PC-3 (cell line): ENCODE results near the gene RABGEF1. TPM values are rescaled to one million over a fixed set of nuclear protein-coding genes. Genes with fewer than 3 reads are reported as not detected.
"Not testable (repeated sequence)": the region's sequence is repeated elsewhere in the genome, so short reads cannot be mapped to it uniquely, and the experiment has no call there.

Source experiments
- ATAC-seq: fragments of 200-7000 bp; cut with Tn5 transposase; 2 replicates; pipeline ENCODE4 v1.9.1; 2020; ENCODE audit warnings: mild to moderate bottlenecking, moderate library complexity
- BruUV-seq: library from RNA; stranded (reverse); fragments of 400-500 nt; replicated peaks from 2 replicates; lab custom pipeline; 2021; lab: Mats Ljungman, UMichigan
- CTCF ChIA-PET: fragments of 300-600 bp; sonication (Branson Sonifier 250); formaldehyde crosslinking; loops from one replicate; lab custom pipeline; 2022; ENCODE audit warnings: antibody characterized with exemption; lab: Charles Lee
- POLR2A ChIA-PET: fragments of 300-600 bp; sonication (Branson Sonifier 250); formaldehyde crosslinking; loops from one replicate; lab custom pipeline; 2022; ENCODE audit warnings: antibody characterized with exemption; ENCODE audit not compliant: unreplicated experiment; lab: Charles Lee
- DNase-seq: peaks from one replicate; pipeline ENCODE4 v3.0.0-alpha.2; 2015
- H2AFZ ChIP-seq: fragments of 300-600 bp; sonication (generic); 2 replicates; pipeline ENCODE4 v1.6.0; 2016; ENCODE audit warnings: antibody characterized with exemption, low read length
- H3F3A ChIP-seq: fragments of 300-600 bp; sonication (generic); one replicate; pipeline ENCODE4 v1.6.0; 2017; ENCODE audit warnings: antibody characterized with exemption, low read length, control low read depth, mild to moderate bottlenecking; ENCODE audit not compliant: unreplicated experiment
- H3K27ac ChIP-seq: fragments of 300-600 bp; sonication (generic); 2 replicates; pipeline ENCODE4 v1.5.1; 2016; ENCODE audit warnings: mild to moderate bottlenecking, low read length
- H3K27me3 ChIP-seq: fragments of 300-600 bp; sonication (generic); 2 replicates; pipeline ENCODE4 v1.6.1; 2016; ENCODE audit warnings: low read length, mixed read lengths
- H3K36me3 ChIP-seq: fragments of 300-600 bp; sonication (generic); 2 replicates; pipeline ENCODE4 v1.6.1; 2016; ENCODE audit warnings: low read depth, mixed run types, low read length, mixed read lengths
- H3K4me1 ChIP-seq: fragments of 300-600 bp; sonication (generic); 2 replicates; pipeline ENCODE4 v1.5.1; 2016; ENCODE audit warnings: low read length; ENCODE audit not compliant: insufficient read depth
- H3K4me2 ChIP-seq: fragments of 300-600 bp; sonication (generic); 2 replicates; pipeline ENCODE4 v1.6.0; 2016; ENCODE audit warnings: low read length
- H3K4me3 ChIP-seq: fragments of 300-600 bp; sonication (generic); 2 replicates; pipeline ENCODE4 v1.5.1; 2016; ENCODE audit warnings: mild to moderate bottlenecking, low read length, mixed read lengths
- H3K79me2 ChIP-seq: fragments of 300-600 bp; sonication (generic); 2 replicates; pipeline ENCODE4 v1.6.1; 2017; ENCODE audit warnings: low read length, mixed read lengths
- H3K9ac ChIP-seq: fragments of 300-600 bp; sonication (generic); 2 replicates; pipeline ENCODE4 v1.6.0; 2016; ENCODE audit warnings: mild to moderate bottlenecking, low read length
- H3K9me2 ChIP-seq: fragments of 300-600 bp; sonication (generic); replicated peaks from 2 replicates; pipeline ENCODE4 v1.6.1; 2016; ENCODE audit warnings: mixed run types, low read length, mixed read lengths
- H3K9me3 ChIP-seq: fragments of 300-600 bp; sonication (generic); 2 replicates; pipeline ENCODE4 v1.6.1; 2016; ENCODE audit warnings: low read length, mixed read lengths
- H4K20me1 ChIP-seq: fragments of 300-600 bp; sonication (generic); 2 replicates; pipeline ENCODE4 v1.6.1; 2016; ENCODE audit warnings: low read length, mixed read lengths
- EZH2 ChIP-seq: fragments of 300-600 bp; sonication (generic); IDR thresholded peaks from one replicate; pipeline ENCODE4 v1.6.1; 2017; ENCODE audit warnings: antibody characterized with exemption, mild to moderate bottlenecking, low read length; ENCODE audit not compliant: unreplicated experiment
- EZH2phosphoT487 ChIP-seq: fragments of 300-600 bp; sonication (generic); IDR thresholded peaks from 2 replicates; pipeline ENCODE4 v1.6.1; 2018; ENCODE audit warnings: mild to moderate bottlenecking, antibody characterized with exemption, low read length, borderline replicate concordance
- intact Hi-C: fragments of 100-400 bp; cut with micrococcal nuclease; formaldehyde crosslinking; loops from 2 replicates; pipeline ENCODE4 v1.9.0; 2023
- total RNA-seq: library from RNA; depleted of rRNA; stranded (reverse); fragments of >200 nt; gene quantifications from 2 replicates; pipeline ENCODE4 v1.2.3, GENCODE V29; 2014
- TF ChIP-seq, protein P1 (sequence below): fragments of 300-600 bp; sonication (generic); conservative IDR thresholded peaks from 2 replicates; pipeline ENCODE4 v1.5.1; 2017; ENCODE audit warnings: antibody characterized with exemption, low read depth, mild to moderate bottlenecking, low read length

RABGEF1 gene
- total RNA-seq, 1 experiment from 2014 or later = 19.8 TPM

DNA sequence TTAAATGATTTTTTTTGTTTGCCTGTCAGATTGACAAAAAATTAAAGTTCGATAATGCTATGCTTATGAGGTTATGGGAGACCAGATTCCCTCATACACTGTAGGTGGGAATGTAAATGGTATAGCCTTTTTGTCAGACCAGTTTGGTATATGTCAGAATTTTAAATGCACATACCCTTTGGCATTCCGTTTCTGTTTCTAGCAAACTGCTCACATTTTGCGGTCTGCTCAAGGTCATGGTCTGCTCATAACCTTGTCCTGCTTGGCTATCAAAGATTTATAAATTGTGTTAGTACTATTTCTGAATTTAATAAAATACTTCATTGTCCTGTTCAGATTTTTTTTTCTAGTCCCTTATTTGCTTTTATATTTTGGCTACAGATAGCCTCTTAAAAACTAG lies 15.7 kb downstream of the RABGEF1 start:
- ATAC-seq, CTCF ChIA-PET, DNase-seq, H3K4me3 ChIP-seq, H3K4me1 ChIP-seq, intact Hi-C loops, H3F3A ChIP-seq, H2AFZ ChIP-seq, H3K36me3 ChIP-seq, H3K4me2 ChIP-seq, BruUV-seq, POLR2A ChIA-PET, H3K9me3 ChIP-seq, H3K9me2 ChIP-seq, H3K27ac ChIP-seq, H3K27me3 ChIP-seq, H3K9ac ChIP-seq: not testable (repeated sequence)
- Histone ChIP-seq H3K79me2 (peaks cover 87% of the 10 kb centered on the region), H4K20me1 (peaks cover 11% of the 10 kb centered on the region; the same call in 1 of the 2 replicates)

DNA sequence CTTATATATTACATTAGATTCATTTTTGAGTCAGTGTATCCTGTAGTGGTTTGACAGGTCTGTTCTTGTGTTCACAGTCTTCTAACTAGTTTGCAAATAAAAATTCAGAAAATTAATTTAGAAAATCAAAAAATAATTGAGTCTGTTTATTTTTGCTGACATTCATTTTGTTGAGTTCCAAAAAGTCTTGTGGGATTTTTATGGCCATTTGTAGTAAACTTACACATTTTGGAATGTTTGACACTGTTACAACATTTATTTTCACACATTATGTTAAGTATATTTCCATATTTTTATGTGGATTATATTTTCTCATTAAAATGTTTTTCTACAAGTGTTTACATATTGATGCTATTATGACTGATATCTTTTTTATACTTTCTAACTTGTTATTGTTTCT lies 16.4 kb downstream of the RABGEF1 start:
- ChIA-PET CTCF (no interaction called here), POLR2A (no interaction called here)

DNA sequence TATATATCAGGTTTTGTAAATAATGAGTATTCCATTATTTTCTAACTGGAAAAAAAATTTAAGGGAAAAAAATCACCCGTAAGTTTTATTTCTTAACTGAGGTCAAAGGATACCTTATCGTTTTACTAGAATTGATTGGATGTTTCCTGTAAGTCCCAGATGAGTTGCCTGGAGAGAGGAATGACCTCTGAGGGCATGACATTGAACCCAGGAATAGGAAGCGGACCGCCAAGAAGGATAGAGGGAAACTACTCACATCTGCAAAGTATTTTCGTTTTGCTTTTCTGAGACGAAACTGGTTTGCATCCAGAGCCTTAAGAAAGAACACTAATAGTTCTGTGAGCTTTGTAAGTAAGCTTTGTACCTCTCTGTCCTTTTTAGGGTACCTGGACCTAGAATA lies 17.4 kb downstream of the RABGEF1 start:
- CTCF ChIA-PET = no interaction called here
- TF ChIP-seq EZH2phosphoT487 (no peak), EZH2 (no peak)
- TF ChIP-seq, protein P1, sequence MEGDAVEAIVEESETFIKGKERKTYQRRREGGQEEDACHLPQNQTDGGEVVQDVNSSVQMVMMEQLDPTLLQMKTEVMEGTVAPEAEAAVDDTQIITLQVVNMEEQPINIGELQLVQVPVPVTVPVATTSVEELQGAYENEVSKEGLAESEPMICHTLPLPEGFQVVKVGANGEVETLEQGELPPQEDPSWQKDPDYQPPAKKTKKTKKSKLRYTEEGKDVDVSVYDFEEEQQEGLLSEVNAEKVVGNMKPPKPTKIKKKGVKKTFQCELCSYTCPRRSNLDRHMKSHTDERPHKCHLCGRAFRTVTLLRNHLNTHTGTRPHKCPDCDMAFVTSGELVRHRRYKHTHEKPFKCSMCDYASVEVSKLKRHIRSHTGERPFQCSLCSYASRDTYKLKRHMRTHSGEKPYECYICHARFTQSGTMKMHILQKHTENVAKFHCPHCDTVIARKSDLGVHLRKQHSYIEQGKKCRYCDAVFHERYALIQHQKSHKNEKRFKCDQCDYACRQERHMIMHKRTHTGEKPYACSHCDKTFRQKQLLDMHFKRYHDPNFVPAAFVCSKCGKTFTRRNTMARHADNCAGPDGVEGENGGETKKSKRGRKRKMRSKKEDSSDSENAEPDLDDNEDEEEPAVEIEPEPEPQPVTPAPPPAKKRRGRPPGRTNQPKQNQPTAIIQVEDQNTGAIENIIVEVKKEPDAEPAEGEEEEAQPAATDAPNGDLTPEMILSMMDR = no peak
- Histone ChIP-seq H3K79me2 (peaks cover 81% of the 10 kb centered on the region), H3K36me3 (peaks cover 10% of the 10 kb centered on the region; the same call in 1 of the 2 replicates), H2AFZ (no peak overlapping the region), H3F3A (no peaks in the 10 kb centered on the region), H4K20me1 (0 out of 2 replicates have a peak, but pooled peaks cover 3% of the 10 kb centered on the region), H3K9me3 (no peaks in the 10 kb centered on the region), H3K9me2 (no peaks in the 10 kb centered on the region), H3K4me2 (no peak overlapping the region), H3K4me1 (no peaks in the 10 kb centered on the region), H3K27ac (no peak overlapping the region), H3K27me3 (no peaks in the 10 kb centered on the region), H3K9ac (no peak overlapping the region), H3K4me3 (no peak overlapping the region)
- POLR2A ChIA-PET = no interaction called here
- no TSS peak for BruUV-seq
- intact Hi-C loops = no loop called here
- ATAC-seq (no peak), DNase-seq (no peak)

More for the DNA sequence above, 16.4 kb downstream of the RABGEF1 start:
- Histone ChIP-seq H3K79me2 (peaks cover 86% of the 10 kb centered on the region), H3K4me3 (no peak overlapping the region), H3K27me3 (no peaks in the 10 kb centered on the region), H3K36me3 (peaks cover 10% of the 10 kb centered on the region; the same call in 1 of the 2 replicates), H3K9me2 (no peaks in the 10 kb centered on the region), H3K27ac (no peak overlapping the region), H3K4me2 (no peak overlapping the region), H3K9me3 (no peaks in the 10 kb centered on the region), H4K20me1 (0 out of 2 replicates have a peak, but pooled peaks cover 5% of the 10 kb centered on the region), H3F3A (no peaks in the 10 kb centered on the region), H3K4me1 (no peaks in the 10 kb centered on the region), H3K9ac (no peak overlapping the region), H2AFZ (no peak overlapping the region)
- ATAC-seq = no peak
- no TSS peak for BruUV-seq
- intact Hi-C loops = no loop called here
- no peak for TF ChIP-seq EZH2
- no peak for DNase-seq
